Activated CD4-positive, alpha-beta T cell treated with anti-CD3 and anti-CD28 coated beads for 48 hours (primary cell): Measurements from ENCODE around the gene FBXL4.
A peak's percentile ranks its signal among the peaks of the same experiment; 100 is the strongest.
"Not testable (repeated sequence)": the region's sequence is repeated elsewhere in the genome, so short reads cannot be mapped to it uniquely, and the experiment has no call there.

Experiments
- DNase-seq: peaks from one replicate; pipeline ENCODE4 v3.0.0-alpha.2; 2020

Gene FBXL4

DNA sequence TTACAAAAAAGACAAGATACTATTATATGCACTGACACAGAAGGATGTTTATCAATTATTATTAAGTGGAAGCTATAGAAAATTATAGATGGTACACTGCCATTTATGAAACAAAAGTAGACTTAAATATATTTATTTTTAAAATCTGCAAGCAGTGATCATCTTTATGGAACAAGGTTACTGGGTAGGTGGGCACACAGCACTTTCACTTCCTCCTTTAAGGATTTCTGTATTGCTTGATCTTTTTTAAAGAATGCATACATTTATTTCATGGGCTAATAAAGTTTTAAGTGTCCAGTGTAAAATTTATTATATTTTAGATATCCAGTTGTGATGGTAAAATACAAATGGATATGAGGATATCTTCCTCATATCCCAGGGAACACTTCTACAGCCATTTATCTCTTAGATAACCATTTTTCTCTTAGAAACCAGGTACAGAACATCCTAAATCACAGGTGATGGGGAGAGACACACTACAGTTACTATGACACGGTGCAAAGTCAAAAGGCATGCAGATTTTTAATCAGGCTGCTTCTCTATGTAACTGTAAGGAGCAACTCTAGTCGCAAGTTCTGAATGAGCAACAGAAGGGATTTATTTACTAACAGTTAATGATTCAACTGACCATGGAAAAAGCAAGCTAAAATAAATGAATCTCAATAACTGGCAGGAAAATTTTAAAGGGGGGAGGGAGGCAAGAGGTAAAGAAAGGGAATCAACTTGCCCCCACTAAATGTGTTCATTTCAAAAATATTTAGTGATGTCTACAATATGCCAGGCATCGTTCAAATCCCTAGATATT is 2.2 kb downstream of the FBXL4 start:
- no peak for DNase-seq

DNA sequence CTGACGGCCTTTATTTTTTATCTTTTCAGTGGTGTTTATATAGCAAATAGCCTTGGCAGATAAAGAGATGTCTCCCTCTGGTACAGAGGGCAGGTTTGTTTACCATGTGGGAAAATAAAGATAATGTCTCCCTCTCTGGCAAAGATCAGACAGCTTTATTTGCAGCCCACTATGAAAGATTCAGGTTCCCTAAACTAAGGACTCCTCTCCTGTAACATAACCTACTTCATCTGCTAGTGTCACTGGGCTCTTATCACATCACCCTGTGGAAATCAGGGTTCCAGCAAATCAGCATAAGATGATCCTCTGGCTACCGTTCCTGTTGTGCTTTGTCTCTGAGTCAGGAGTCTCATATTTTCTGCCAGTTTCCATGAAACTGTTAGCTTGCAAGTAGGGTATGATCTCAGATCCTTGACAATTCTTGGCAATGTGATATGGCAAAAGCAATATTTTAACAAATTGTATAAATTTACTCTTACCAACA is 3.1 kb downstream of the FBXL4 start:
- no peak for DNase-seq

DNA sequence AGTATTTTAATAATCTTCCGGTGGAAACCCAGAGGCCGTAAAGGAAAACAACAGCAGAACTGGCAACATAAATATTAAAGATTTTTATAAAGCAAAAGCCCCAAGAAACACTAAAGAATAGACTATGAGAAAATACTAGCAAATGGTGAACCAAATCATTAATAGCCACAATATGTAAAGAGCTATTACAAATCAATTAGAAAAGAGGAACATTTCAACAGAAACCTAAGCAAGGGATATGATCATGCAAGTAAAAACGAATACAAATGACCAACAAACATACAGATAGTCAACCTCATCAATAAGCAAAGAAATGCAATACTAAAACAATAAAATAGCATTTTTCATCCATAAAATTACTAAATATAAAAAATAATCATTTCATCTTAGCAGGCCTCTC is 3.6 kb downstream of the FBXL4 start:
- no peak for DNase-seq

DNA sequence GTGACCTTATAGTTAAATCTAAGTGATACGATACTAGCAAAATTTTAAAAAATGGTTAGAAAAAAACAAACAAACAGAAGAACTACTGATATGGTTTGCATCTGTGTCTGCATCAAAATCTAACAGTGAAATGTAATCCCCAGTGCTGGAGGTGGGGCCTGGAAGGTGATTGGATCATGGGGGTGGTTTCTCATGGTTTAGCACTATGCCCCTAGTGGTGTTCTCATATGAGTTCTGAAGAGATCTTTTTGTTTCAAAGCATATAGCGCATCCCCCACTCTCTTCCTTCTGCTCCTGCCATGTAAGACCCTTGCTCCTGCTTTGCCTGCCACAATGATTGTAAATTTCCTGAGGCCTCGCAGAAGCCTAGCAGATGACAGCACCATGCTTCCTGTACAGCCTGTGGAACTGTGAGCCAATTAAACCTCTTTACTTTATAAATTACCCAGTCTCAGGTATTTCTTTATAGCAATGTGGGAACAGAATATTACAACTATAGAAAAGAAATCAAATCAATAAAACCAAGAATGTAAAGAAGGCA is 5.4 kb downstream of the FBXL4 start:
- DNase-seq = peak; percentile 8

DNA sequence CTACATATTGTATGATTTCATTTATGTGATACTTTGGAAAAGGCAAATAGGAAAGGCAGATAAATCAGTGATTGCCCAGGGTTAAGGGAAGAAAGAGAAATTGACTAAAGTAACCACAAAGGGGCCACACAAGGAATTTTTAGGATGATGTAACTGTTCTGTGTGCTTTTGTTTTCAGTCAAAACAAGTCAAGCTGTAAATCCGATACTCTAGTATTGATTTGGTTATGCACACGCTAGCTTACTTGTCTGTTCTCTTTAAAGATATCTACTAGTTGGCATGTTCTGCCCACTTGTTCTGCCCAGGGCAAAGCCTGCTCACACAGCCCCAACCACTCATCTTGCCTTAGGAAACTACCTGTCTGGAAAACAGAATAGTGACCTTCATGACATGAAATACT is 6.4 kb downstream of the FBXL4 start:
- no peak for DNase-seq

DNA sequence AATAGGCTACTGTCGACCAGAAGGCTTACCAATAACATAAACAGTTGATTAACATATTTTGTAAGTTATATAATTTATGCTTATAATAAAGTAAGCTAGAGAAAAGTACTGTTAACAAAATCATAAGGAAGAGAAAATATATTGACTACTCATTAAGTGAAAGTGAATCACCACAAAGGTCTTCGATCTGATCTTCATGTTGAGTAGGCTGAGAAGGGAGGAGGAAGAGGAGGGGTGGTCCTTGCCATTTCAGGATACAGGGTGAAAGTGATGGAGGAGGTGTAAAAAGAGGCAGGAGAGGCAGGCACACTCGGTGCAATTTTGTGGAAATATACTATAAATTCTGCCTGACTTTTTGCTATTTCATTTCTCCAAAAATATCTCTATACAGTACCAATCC is 10.4 kb downstream of the FBXL4 start:
- no peak for DNase-seq

DNA sequence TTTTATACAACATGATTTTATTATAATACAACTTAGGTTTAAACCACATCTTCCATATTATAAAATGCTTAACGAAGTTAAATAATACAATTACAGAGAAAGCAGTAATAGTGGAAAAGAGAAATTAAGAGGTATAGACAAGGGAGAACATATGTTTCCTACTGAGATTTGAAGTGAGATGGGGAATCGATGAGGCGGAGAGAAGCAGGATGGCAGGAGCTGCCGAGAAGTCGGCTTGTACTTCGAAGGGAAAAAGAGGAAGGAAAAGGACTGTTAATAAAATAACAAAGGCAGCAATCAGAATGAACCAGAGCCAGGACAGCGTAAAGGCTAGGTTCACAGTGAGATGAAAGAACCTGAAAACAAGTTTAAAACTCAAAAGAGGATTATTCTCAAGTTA is 15.4 kb downstream of the FBXL4 start:
- DNase-seq = no peak

DNA sequence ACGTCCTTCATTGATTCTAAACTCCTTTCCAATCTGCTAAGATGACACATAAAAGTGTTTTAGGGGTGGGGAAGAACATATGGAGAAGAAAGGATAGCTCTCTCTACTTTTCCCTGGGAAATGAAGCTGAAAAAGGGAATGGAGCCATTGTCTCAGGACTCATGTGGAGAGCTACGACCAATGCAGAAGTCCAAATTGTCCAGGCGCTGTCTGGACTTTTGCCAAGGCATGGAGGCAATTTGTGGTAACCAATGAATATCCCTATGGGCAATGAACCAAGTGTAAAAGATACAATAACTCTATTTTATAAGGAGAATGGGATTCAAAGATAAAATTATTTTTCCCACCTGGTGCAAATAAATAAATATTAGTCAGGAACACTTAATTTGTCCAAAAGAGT is 16.1 kb downstream of the FBXL4 start:
- DNase-seq = no peak

DNA sequence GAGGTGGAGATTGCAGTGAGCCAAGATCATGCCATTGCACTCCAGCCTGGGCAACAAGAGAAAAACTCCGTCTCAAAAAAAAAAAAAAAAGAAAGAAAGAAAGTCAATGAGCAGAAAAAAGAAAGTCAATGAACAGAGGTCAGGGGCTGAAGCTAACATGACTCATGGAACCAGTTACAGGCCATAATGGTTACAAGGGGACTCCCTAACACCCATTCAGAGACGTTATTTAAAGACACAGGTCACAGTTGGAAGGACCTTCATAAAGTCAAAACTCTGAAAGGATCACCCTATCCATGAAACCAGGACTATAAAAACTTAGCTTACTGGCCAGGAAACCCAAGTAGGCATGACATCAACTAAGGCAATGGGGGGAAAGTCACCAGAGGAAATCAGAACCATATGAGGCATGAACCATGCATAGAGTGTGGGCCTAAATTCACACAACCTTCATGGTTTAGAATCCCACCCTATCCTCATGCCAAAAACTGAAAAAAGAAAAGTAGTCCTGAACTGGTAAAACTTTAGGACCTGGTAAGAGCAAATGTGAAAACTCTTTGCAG is 18.2 kb downstream of the FBXL4 start:
- no peak for DNase-seq

DNA sequence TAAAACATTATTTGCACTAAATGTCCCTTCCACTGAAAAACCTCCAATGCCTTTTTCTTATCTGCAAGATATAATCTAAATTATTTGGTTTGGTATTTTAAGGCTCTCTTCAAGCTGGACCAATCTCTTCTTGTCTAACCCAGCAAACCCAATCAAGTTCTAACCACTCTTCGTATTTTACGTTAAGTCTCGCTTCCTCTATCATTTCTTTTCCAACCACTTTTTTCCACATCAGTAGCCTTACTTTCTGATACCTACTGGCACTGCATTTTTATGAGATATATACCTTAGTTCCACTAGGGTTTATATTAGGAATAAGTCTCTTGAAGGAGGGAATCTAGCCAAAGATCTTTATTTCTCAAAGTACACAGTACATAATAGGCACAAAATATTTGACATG is 19.1 kb downstream of the FBXL4 start:
- DNase-seq = no peak

DNA sequence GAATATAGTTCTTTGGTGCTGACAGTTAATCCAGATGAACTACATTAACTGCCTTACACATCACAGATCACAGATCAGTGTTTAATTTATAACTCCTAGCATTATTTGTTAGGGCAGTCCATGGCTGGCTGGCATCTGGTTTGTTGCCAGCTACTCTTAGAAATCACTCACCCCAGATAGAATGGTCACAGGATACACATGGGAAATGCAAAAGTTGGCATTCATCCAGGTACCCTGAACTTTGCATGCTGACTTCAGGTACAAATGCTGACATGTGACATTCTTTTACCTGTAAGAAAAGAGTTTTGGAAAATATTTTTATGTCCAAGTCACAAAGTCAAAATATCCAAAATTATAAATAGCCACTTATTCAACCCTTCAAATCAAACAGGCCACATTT is 20.2 kb downstream of the FBXL4 start:
- DNase-seq = no peak

DNA sequence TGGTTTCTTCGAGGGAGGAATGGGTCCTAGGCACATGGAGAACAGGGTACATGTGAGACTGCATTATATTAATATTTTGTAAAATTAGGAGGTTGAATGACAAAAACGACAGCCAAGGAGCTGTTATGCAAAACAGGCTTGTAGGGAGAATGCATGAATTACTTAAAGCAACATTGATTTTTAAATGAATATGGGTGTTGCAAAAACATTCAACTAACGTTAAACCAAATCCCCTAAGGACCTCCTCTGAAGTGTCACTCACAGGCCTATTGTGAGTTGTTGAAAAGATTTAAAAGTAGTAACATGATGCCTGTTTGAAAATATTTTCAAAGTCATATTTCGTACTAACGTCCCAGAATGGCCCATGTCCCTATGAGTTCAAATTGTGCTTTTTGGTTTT is 21.9 kb downstream of the FBXL4 start:
- no peak for DNase-seq

DNA sequence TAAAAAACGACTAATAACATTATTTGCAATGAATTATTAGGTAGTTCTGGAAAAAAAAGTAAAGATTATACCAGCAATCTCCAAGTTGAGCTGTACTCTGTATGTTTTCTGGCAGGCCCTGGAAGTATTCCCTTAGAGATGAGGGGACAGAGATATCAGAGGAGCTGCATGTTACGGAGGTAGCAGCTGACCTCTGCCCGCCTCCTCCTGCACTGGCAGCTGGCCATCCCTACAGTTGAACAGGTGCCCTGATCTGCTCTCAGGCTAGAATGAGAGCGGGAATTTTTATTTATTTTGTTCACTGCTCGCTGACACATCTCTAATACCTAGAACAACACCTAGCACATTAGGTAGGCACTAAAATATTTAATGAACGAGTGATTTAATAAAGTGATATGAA is 23.1 kb downstream of the FBXL4 start:
- DNase-seq = no peak

DNA sequence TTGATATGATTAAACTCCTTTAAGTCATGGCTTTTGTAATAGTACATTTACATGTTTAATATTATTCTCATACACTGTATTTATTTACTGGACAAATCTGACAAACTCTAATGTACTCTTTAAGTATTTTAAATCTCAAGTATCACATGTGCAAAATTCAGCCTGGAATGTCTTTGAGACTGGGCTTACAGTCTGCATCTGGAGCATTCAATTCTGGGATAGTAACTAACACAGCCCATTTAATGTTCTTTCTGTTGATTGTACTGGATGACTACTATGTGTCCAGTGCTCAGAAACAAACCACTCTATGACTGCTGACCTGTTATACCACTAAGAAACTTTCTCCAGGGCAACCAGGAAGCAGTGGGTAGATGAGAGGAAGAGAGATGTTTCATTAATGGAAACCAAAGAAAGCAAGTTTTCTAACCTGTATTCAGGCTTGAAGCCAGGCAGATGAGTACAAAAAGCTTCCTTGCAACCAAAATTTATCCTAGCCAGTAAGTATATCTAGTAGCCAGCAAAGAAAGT is 26.8 kb downstream of the FBXL4 start:
- no peak for DNase-seq

DNA sequence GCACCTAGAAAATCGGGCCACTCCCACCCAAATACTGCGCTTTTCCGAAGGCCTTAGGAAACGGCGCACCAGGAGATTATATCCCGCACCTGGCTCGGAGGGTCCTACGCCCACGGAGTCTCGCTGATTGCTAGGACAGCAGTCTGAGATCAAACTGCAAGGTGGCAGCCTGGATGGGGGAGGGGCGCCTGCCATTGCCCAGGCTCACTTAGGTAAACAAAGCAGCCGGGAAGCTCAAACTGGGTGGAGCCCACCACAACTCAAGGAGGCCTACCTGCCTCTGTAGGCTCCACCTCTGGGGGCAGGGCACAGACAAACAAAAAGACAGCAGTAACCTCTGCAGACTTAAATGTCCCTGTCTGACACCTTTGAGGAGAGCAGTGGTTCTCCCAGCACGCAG is 36.8 kb downstream of the FBXL4 start:
- not testable (repeated sequence) for DNase-seq

DNA sequence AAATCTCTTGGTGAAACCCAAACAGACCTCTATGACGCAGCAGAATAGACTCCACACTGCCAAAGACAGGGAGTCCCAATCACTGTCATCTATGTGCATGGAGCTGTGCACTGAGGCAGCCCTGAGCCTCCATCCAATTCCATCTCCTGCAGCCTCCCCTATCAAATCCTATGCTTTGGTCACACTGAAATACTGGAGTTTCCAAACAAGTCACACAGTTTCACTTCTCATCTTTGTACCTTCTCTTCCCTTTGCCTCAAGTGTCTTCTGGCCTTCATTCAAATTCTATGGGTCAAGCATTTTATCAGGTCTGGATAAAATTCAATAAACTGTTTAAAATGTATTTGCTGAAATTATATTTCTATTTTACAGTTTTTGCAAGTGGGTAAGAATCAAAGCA is 38.5 kb downstream of the FBXL4 start:
- DNase-seq = no peak

DNA sequence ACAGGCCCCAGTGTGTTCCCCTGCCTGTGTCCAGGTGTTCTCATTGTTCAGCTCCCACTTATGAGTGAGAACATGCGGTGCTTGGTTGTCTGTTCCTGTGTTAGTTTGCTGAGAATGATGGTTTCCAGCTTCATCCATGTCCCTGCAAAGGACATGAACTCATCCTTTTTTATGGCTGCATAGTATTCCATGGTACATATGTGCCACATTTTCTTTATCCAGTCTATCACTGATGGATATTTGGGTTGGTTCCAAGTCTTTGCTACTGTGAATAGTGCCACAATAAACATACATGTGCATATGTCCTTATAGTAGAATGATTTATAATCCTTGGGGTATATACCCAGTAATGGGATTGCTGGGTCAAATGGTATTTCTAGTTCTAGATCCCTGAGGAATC is 41.4 kb downstream of the FBXL4 start:
- DNase-seq = not testable (repeated sequence)

DNA sequence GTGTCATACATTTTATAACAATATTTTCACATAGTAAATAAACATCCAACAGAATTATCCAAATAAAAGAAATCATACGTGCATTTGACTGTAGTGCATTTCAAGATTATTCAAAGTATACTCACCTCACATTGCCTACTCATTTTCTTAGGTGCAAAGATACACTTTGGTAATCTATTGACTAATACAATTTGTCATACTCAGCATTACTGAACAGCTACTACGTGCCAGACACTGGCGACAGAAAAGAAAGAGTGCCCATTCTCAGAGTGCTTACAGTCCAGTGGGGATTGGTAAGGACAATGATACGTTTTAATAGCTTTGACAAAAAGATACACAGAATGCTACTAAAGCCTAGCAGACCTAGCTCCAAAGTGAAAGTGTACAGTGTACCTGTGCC is 42.0 kb downstream of the FBXL4 start:
- DNase-seq = no peak

DNA sequence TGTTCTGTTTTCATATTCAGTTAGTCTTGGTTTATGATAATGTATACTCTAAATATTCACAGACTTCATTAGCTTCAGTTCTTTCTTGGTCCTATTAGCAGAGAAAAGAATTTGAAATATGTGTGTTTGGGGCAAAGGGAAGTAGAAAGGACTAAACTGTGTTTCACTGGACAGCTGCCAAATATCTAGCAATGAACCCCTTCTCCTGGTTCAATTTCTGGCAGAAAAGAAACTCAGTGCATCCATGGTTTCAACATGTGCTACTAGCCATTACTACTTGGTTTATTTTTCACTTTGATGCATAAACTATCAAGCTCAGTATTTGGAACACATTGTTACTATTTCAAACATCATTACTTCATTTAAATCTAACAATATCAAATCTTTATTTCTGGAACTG is 43.6 kb downstream of the FBXL4 start:
- DNase-seq = no peak

DNA sequence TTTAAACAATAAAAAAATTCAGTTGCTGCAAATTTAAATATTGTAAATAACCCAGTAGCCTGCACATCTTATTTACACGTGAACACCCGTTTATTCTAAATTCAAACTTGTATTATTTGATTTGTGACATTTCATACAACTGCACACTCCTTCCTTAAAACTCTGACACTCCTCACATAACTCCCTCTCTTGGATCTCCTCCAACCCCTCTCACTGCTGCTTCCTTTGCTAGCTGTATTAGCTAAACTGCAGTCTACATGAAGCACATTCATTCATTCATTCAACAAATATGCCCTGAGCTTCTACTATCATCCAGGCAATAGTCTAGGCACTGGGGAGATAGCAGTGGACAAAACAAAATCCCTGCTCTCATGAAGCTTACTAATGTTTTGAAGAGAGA is 47.0 kb downstream of the FBXL4 start:
- no peak for DNase-seq

DNA sequence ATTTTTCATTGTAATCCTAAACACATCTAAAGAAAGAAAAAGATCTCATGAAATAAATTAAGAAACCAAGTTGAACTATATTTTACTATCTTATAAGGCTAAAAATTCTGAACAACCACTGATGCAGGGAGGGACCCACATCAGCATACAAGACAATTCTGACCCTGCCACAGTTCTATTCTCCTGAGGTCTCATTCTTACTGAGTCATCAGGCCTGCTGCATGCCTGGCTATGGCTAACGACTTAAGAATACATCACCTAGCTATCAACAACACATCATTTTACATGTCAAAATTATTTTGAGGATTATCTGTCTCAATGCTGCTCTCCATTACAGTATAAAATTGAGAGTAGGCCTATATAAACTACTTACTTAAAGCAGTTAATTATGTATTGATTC is 52.9 kb downstream of the FBXL4 start:
- no peak for DNase-seq

DNA sequence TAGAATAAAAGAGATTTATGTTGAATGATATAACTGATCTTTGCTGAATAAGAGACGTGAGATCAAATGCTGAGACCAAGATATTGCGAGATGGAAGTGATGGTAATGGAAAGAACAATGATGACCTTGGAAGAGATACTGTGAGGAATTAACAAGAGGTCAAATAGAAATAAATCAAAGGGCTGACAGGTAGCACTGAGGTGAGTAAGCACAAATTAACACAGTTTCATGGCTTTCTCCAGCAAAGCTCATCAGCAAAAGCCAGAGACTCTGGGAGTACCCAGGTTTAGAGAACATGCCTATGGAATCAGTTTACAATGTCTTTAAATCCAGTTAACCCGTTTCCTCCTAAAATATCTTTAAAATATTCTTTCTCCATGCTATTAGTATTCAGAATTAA is 60.1 kb downstream of the FBXL4 start:
- no peak for DNase-seq

DNA sequence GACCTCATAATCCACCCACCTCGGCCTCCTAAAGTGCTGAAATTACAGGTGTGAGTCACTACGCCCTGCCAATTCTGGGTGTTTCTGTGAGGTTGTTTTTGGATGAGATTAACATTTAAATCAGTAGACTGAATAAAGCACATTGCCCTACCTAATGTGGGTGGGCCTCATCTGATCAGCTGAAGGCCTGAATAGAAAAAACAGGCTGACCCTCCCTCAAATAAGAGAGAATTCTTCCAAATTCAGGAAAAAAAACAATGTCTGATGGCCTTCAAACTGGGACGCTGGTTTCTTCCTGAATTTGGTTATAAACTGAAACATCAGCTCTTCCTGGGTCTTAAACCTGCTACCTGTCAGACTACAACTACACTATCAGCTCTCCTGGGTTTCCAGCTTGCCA is 62.4 kb downstream of the FBXL4 start:
- no peak for DNase-seq

DNA sequence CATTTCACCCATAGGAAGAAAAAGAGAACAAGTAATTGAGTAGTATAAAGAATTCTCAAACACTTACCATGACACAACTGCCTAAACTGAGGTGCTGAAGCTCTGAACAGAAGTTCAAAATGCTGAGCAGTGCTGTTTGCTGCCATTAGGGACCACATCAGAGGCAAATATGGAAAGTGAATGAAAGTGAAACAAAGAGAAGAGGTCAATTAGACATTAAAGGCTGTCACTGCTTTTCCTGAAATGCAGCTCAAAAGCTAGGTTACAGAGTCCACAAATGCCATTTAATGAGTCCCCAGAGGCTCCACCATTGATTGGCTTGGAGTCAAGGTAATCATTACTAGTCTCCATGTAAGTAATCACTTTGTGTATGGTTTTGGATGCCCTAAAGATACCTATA is 67.3 kb downstream of the FBXL4 start:
- DNase-seq = no peak
